GM10266 (cell line): ENCODE results near the gene SSX4.
"Not testable (repeated sequence)": the region's sequence is repeated elsewhere in the genome, so short reads cannot be mapped to it uniquely, and the experiment has no call there.

Experiments
- DNase-seq: peaks from one replicate; pipeline ENCODE4 v3.0.0; 2012; ENCODE audit errors: extremely low spot score
- TF ChIP-seq, protein P1 (sequence below): IDR thresholded peaks from 2 replicates; pipeline ENCODE4 v1.5.1; 2012; ENCODE audit warnings: mild to moderate bottlenecking, low read depth; ENCODE audit not compliant: control insufficient read depth, insufficient read depth; ENCODE audit errors: missing control alignments

The SSX4 gene, protein sequence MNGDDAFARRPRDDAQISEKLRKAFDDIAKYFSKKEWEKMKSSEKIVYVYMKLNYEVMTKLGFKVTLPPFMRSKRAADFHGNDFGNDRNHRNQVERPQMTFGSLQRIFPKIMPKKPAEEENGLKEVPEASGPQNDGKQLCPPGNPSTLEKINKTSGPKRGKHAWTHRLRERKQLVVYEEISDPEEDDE

DNA sequence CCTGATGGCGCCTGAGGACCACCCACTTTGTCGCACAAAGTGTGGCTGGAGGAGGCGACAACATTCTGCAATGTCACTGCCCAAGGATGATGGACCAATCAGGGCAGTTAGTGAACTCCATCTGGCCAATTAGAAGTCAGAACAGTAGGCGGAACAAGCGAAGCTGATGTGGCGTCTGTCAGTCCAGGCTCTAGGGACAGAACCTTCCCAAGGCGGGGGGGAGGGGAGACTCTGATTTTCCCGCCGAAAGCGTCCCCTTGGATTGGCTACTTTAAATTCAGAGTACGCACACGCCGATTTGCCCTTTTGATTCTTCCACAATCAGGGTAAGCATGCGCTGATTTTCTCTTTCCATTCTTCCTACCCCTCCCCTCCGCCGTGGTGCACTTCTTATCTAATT, at the start of gene SSX4:
TSS of gene SSX4 (plus strand) at position 301 of the 400 bp plus-strand sequence. CDS start 515 bp downstream, outside the sequence.
- DNase-seq = not testable (repeated sequence)

DNA sequence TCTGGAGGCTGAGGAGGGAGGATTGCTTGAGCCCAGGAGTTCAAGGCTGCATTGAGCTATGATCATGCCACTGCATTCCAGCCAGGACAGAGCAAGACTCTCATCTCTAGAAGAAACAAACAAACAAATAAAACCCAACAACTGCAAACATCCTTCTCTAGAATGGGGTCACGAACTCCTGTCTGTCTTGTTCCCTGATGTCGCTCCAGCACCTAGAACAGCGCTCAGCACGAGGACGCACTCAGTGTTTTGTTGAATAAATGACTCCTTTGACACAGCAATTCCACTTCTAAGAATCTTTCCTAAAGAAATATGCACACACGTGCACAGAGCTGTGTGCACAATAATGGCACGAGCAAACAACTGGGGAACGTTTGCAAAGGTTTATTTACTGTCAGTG, 37.3 kb upstream of the SSX4 start:
- DNase-seq = not testable (repeated sequence)

DNA sequence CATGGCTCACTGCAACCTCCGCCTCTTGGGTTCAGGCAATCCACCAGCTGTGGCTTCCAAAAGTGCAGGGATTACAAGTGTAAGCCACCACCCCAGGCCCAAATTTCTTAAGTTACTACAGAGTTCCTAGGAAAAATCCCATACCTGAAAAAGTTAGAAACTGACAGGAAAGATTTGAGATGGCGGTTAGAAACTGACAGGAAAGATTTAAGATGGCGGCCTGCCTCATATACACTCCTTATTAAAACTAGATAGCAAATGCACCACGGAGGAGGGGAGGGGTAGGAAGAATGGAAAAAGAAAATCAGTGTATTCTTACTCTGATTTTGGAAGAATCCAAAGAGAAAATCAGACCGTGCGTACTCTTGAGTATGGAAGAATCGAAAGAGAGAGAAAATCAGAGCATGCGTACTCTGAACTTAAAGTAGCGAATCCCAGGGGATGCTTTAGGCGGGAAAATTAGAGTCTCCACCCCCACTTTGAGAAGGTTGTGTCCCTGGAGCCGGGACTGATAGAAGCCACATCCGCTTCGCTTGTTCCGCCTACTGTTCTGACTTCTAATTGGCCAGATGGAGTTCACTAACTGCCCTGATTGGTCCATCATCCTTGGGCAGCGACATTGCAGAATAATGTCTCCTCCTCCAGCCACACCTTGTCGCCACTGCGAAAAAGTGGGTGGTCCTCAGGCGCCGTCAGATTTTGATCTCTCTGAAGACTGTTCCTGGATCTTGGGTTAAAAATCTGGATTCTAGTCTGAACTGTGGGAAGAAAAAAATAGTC, 26.8 kb upstream of the SSX4 start, which contains the start of gene SSX3:
TSS of gene SSX3 (minus strand) at position 389 of the 780 bp plus-strand sequence. CDS start 1,454 bp downstream, outside the sequence.
- DNase-seq = not testable (repeated sequence)

DNA sequence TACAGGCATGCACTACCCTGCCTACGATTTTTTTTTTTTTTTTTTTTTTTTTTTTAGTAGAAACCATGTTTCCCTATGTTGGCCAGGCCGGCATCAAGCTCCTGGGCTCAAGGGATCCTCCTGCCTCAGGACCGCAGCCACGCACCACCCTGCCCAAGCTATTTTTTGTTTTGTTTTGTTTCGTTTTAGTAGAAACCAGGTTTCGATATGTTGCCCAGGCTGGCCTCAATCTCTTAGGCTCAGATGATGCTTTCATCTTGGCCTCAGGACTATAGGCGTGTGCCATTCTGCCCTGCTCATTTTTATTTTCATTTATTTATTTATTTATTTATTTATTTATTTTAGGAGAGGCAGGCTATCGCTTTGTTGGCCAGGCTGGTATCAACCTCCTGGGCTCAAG, 25.7 kb upstream of the SSX4 start:
- TF ChIP-seq, protein P1, sequence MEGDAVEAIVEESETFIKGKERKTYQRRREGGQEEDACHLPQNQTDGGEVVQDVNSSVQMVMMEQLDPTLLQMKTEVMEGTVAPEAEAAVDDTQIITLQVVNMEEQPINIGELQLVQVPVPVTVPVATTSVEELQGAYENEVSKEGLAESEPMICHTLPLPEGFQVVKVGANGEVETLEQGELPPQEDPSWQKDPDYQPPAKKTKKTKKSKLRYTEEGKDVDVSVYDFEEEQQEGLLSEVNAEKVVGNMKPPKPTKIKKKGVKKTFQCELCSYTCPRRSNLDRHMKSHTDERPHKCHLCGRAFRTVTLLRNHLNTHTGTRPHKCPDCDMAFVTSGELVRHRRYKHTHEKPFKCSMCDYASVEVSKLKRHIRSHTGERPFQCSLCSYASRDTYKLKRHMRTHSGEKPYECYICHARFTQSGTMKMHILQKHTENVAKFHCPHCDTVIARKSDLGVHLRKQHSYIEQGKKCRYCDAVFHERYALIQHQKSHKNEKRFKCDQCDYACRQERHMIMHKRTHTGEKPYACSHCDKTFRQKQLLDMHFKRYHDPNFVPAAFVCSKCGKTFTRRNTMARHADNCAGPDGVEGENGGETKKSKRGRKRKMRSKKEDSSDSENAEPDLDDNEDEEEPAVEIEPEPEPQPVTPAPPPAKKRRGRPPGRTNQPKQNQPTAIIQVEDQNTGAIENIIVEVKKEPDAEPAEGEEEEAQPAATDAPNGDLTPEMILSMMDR = no peak
- no peak for DNase-seq

DNA sequence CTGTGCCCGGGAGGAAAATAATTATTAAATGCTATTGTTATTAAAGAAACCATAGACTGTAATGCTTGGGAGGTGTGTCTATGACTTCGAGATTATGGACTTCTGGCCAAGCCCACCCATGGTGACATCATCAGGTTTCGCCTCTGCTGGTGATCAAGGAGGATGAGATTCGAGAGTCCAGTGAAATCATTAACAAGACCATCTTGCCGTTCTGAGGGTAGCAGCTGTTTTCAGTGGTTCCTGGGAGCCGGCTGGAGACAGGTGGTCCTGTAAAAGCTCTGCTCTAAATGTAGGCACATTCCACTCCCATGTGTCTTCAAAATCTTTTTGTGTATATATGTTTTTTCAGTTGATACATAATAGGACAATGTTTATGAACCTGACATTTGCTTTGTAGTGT, 24.1 kb upstream of the SSX4 start:
- DNase-seq = not testable (repeated sequence)

DNA sequence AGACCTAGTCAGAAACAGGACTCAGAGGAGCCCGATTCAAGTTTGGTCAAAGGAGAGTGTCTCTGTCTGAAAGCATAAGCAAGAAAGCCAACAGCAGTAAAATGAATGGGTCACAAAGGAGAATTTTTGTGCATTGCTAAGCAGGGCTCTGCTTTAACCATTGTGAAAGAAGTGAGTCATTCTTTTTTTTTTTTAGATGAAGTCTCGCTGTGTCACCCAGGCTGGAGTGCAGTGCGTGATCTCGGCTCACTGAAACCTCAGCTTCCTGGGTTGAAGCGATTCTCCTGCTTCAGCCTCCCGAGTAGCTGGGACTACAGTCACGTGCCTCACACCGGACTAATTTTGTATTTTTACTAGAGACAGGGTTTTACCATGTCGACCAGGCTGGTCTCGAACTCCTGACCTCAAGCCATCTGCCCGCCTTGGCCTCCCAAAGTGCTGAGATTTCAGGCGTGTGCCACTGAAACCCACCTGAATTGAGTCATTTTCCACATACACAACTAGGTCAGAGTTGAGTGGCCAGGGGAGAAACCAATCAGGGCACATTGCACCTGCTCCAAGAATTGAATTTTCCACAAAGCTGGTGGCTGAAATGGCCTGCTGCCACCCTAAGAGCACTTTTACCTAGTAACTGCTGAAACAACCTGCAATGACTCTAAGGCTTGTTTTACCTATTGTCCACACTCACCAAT, 15.5 kb upstream of the SSX4 start:
- DNase-seq = not testable (repeated sequence)

DNA sequence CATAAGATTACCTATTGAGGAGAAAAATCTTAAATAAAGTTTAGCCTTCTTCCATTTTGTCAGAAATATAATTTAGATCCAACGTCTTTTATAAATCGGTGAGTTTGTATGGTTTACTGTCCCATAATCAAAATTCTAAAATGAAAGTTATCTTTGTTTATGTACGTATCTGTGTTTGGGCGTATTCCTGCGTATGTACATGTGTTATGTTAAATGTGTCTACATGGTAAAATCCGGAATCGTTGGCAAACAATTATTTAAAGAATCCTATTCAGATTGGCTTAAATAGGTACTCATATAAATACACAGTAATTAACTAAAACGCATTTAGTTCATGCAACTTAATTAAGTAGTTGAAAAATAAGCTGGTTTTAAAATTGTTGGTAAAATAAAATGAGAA, 12.9 kb upstream of the SSX4 start:
- DNase-seq = not testable (repeated sequence)

DNA sequence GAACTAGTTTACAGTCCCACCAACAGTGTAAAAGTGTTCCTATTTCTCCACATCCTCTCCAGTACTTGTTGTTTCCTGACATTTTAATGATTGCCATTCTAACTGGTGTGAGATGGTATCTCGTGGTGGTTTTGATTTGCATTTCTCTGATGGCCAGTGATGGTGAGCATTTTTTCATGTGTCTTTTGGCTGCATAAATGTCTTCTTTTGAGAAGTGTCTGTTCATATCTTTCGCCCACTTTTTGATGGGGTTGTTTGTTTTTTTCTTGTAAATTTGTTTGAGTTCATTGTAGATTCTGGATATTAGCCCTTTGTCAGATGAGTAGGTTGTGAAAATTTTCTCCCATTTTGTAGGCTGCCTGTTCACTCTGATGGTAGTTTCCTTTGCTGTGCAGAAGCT, 13.6 kb downstream of the SSX4 start:
- DNase-seq = not testable (repeated sequence)

DNA sequence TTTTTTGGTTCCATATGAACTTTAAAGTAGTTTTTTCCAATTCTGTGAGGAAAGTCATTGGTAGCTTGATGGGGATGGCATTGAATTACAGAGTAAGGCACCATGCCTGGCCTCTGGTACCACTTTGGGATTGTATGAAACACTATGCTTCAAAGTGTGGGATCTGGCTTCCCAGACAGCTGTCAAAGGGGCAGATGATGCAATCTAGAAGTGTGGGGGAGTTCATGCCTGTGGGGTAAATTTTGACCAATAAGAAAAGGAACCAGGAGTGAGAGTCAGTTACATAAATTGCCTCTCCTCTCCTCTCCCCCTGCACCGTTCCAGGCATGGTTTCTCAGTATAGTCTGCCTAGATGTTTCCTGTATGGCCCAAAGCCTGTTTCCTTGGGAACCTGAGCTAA, 14.5 kb downstream of the SSX4 start:
- DNase-seq = not testable (repeated sequence)

DNA sequence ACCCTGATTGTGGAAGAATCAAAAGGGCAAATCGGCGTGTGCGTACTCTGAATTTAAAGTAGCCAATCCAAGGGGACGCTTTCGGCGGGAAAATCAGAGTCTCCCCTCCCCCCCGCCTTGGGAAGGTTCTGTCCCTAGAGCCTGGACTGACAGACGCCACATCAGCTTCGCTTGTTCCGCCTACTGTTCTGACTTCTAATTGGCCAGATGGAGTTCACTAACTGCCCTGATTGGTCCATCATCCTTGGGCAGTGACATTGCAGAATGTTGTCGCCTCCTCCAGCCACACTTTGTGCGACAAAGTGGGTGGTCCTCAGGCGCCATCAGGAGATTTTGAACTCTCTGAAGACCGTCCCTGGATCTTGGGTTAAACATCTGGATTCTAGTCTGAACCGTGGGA, 28.5 kb downstream of the SSX4 start, which contains the start of gene SSX4B:
TSS of gene SSX4B (minus strand) at position 101 of the 400 bp plus-strand sequence. CDS start 588 bp downstream, outside the sequence.
- not testable (repeated sequence) for DNase-seq

DNA sequence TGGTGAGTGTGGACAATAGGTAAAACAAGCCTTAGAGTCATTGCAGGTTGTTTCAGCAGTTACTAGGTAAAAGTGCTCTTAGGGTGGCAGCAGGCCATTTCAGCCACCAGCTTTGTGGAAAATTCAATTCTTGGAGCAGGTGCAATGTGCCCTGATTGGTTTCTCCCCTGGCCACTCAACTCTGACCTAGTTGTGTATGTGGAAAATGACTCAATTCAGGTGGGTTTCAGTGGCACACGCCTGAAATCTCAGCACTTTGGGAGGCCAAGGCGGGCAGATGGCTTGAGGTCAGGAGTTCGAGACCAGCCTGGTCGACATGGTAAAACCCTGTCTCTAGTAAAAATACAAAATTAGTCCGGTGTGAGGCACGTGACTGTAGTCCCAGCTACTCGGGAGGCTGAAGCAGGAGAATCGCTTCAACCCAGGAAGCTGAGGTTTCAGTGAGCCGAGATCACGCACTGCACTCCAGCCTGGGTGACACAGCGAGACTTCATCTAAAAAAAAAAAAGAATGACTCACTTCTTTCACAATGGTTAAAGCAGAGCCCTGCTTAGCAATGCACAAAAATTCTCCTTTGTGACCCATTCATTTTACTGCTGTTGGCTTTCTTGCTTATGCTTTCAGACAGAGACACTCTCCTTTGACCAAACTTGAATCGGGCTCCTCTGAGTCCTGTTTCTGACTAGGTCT, 43.8 kb downstream of the SSX4 start:
- not testable (repeated sequence) for DNase-seq

DNA sequence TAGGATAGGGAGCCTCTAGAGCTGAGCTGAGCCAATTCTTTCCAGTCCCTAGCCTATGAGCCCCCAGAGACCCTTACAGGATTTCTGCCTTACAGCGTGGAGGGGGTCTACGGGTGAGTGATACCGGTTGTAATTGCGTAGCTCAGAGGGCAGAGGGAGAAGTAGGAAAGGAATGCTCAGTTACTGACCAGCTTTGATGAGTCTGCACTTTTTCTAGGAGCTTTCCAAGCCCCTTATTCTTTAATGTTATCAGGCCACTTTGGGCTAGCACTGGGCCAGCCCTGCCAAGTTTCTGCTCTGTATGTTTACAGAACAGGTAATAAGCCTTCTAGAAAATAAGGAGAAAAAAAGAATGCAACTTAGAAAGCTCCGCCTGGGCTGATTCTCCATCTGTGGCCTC, 46.3 kb downstream of the SSX4 start:
- not testable (repeated sequence) for DNase-seq

DNA sequence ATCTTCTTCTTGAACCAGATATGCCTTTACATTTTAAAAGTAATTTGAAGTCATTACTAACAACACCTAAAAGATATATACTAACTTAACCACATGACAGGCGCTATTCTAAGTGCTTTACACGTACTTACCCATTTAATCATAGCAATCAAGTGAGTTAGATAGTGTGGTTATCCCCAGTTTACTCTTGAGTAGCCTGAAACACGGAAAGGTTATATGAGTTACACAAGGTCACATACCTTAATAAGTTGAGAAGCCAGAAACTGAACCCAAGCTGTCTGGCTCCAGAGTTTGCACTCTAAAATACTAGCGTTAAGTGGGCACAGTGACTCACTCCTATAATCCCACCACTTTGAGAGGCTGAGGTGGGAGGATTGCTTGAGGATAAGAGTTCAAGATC, 46.8 kb downstream of the SSX4 start:
- DNase-seq = not testable (repeated sequence)

DNA sequence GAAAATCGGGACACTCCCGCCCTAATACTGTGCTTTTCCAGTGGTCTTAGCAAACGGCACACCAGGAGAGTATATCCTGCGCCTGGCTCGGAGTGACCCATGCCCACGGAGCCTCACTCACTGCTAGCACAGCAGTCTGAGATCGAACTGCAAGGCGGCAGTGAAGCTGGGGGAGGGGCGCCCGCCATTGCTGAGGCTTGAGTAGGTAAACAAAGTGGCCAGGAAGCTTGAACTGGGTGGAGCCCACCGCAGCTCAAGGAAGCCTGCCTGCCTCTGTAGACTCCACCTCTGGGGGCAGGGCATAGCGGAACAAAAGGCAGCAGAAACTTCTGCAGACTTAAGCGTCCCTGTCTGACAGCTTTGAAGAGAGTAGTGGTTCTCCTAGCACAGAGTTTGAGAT, 50.4 kb downstream of the SSX4 start:
- DNase-seq = not testable (repeated sequence)
